Caco-2 (cell line): ENCODE data around the gene SINHCAF. TPM values are rescaled to one million over a fixed set of nuclear protein-coding genes. Genes with fewer than 3 reads are reported as not detected.
"Not testable (repeated sequence)": the region's sequence is repeated elsewhere in the genome, so short reads cannot be mapped to it uniquely, and the experiment has no call there.

Experiments
- BruUV-seq: library from RNA; stranded (reverse); fragments of 400-500 nt; replicated peaks from 2 replicates; lab custom pipeline; 2021; lab: Mats Ljungman, UMichigan
- CTCF ChIA-PET: fragments of 300-600 bp; sonication (Branson Sonifier 250); formaldehyde crosslinking; loops from one replicate; lab custom pipeline; 2022; ENCODE audit warnings: antibody characterized with exemption; lab: Charles Lee
- POLR2A ChIA-PET: fragments of 300-600 bp; sonication (Branson Sonifier 250); formaldehyde crosslinking; loops from one replicate; lab custom pipeline; 2022; ENCODE audit warnings: antibody characterized with exemption; lab: Charles Lee
- DNase-seq, 2 experiments: peaks; one replicate each; pipeline versions ENCODE4 v3.0.0 to v3.0.0-alpha.2; 2020 to 2022
- H3K27me3 ChIP-seq: replicated peaks from 2 replicates; pipeline ENCODE4 v1.6.0; 2011; ENCODE audit warnings: low read length; ENCODE audit not compliant: control insufficient read depth, insufficient read depth
- H3K36me3 ChIP-seq: 2 replicates; pipeline ENCODE4 v1.5.1; 2011; ENCODE audit warnings: low read length; ENCODE audit not compliant: control insufficient read depth, insufficient read depth
- H3K4me1 ChIP-seq: fragments of 250-450 bp; sonication (Bioruptor Pico); 2 replicates; pipeline ENCODE4 v1.5.1; 2020; ENCODE audit warnings: mild to moderate bottlenecking
- H3K4me3 ChIP-seq: 2 replicates; pipeline ENCODE4 v1.5.1; 2011; ENCODE audit warnings: low read depth, mild to moderate bottlenecking, control low read depth, low read length
- H3K9me3 ChIP-seq: fragments of 250-450 bp; sonication (Bioruptor Pico); 2 replicates; pipeline ENCODE4 v1.5.1; 2020; ENCODE audit warnings: mild to moderate bottlenecking, moderate library complexity
- H3K27ac Mint-ChIP-seq: one replicate; pipeline ENCODE4 v1.8.0; 2022; ENCODE audit warnings: mixed read lengths; ENCODE audit not compliant: unreplicated experiment
- H3K27me3 Mint-ChIP-seq: one replicate; pipeline ENCODE4 v1.8.0; 2022; ENCODE audit warnings: mixed read lengths; ENCODE audit not compliant: insufficient read depth, unreplicated experiment
- H3K36me3 Mint-ChIP-seq: one replicate; pipeline ENCODE4 v1.8.0; 2022; ENCODE audit warnings: mild to moderate bottlenecking, mixed read lengths; ENCODE audit not compliant: insufficient read depth, unreplicated experiment
- H3K4me1 Mint-ChIP-seq: one replicate; pipeline ENCODE4 v1.8.0; 2022; ENCODE audit warnings: low read depth, mixed read lengths; ENCODE audit not compliant: unreplicated experiment
- H3K4me3 Mint-ChIP-seq: one replicate; pipeline ENCODE4 v1.8.0; 2022; ENCODE audit warnings: mild to moderate bottlenecking, moderate library complexity, mixed read lengths; ENCODE audit not compliant: unreplicated experiment
- H3K9me3 Mint-ChIP-seq: one replicate; pipeline ENCODE4 v1.8.0; 2022; ENCODE audit warnings: mixed read lengths; ENCODE audit not compliant: unreplicated experiment
- CTCF ChIP-seq, 2 experiments: fragments of 200-600 bp in 1 of 2; IDR thresholded peaks; 1 replicate in 1 of 2; 2 replicates in 1 of 2; pipeline versions ENCODE4 v1.5.1 to v1.8.0; 2011 to 2022; ENCODE audit warnings: antibody characterized with exemption in 1 of 2, control low read depth in 1 of 2, inconsistent platforms in 1 of 2, low read depth in 1 of 2, low read length in 1 of 2, mild to moderate bottlenecking in 1 of 2, moderate library complexity in 1 of 2; ENCODE audit not compliant: insufficient read depth in 1 of 2, severe bottlenecking in 1 of 2, unreplicated experiment in 1 of 2
- intact Hi-C: fragments of 100-400 bp; cut with micrococcal nuclease; formaldehyde crosslinking; loops from one replicate; pipeline ENCODE4 v1.10.0; 2022; ENCODE audit not compliant: unreplicated experiment
- total RNA-seq: library from RNA; stranded (reverse); gene quantifications from 2 replicates; pipeline ENCODE4 v1.2.3, GENCODE V29; 2022

SINHCAF gene
- total RNA-seq, 1 experiment from 2014 or later, result 319 TPM

DNA sequence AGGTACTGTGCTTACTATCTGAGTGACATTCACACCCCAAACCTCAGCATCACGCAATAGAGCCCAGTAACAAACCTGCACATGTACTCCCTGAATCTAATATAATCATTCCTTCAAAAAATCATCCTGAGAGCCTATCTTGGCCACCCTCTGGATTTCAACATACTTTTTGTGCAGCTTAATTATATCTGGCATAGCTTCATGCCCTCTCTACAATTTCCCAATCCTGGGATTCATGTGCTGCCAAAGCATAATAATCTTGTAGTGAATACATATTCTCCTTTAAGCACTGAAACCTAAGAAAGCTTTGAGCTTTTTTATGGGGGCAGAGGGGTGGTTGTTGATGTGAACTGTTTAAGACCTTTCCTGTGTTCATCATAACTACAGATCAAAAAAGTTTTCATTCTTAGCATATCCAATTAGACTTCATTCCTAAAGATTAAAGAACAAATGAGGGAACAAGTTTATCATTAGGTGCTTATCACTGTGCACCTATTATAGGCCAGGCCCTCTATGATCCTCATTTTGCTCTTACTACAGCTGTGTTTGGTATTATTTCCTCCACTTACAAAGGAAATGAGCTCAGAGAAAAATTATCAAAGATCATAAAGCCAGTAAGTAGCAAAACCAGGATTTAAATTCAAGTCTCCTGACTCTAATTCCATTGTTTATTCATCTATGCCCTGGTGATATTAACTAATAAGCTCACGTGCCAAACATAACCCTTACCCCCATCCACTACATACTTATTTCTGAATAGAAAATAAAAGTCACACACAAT, 51.2 kb downstream of the SINHCAF start:
- no peak overlapping the region for H3K4me3 Mint-ChIP-seq
- Histone ChIP-seq H3K36me3 (peaks cover 3% of the 10 kb centered on the region), H3K9me3 (no peaks in the 10 kb centered on the region), H3K4me3 (no peak overlapping the region), H3K27me3 (no peaks in the 10 kb centered on the region), H3K4me1 (no peaks in the 10 kb centered on the region)
- H3K9me3 Mint-ChIP-seq, result no peaks in the 10 kb centered on the region
- no peak for TF ChIP-seq CTCF (IDR thresholded peaks at IDR 0.05; ENCODE audit: insufficient read depth in 1 of 2, low read depth in 1 of 2, low read length in 1 of 2, severe bottlenecking in 1 of 2, unreplicated experiment in 1 of 2)
- POLR2A ChIA-PET, result no interaction called here
- DNase-seq, result no peak
- BruUV-seq, result no TSS peak
- CTCF ChIA-PET, result no interaction called here
- H3K27me3 Mint-ChIP-seq, result no peaks in the 10 kb centered on the region
- peaks cover 5% of the 10 kb centered on the region for H3K4me1 Mint-ChIP-seq
- no peak overlapping the region for H3K27ac Mint-ChIP-seq
- peaks cover 96% of the 10 kb centered on the region for H3K36me3 Mint-ChIP-seq
- intact Hi-C loops, result no loop called here

GRCh38 chr12:31273794-31274193, 52.2 kb downstream of the SINHCAF start:
- DNase-seq, H3K27me3 ChIP-seq, H3K4me1 ChIP-seq, H3K4me3 ChIP-seq, H3K9me3 ChIP-seq, CTCF ChIA-PET, H3K36me3 ChIP-seq, H3K27ac Mint-ChIP-seq, H3K4me1 Mint-ChIP-seq, H3K4me3 Mint-ChIP-seq, H3K27me3 Mint-ChIP-seq, POLR2A ChIA-PET, H3K9me3 Mint-ChIP-seq, intact Hi-C loops, BruUV-seq: not testable (repeated sequence)
- H3K36me3 Mint-ChIP-seq, result peaks cover 91% of the 10 kb centered on the region

GRCh38 chr12:31272607-31273225, 53.2 kb downstream of the SINHCAF start:
- intact Hi-C loops, result loop anchor here (1.0 kb wide), 1 partner anchor 21 kb away; no protein-coding TSS in a partner anchor
- no peak overlapping the region for H3K4me3 Mint-ChIP-seq
- no peak for DNase-seq
- Histone ChIP-seq H3K27me3 (no peaks in the 10 kb centered on the region), H3K4me1 (no peaks in the 10 kb centered on the region), H3K9me3 (no peaks in the 10 kb centered on the region), H3K36me3 (peaks cover 3% of the 10 kb centered on the region), H3K4me3 (no peak overlapping the region)
- no peak overlapping the region for H3K27ac Mint-ChIP-seq
- H3K27me3 Mint-ChIP-seq, result no peaks in the 10 kb centered on the region
- no peaks in the 10 kb centered on the region for H3K4me1 Mint-ChIP-seq
- H3K36me3 Mint-ChIP-seq, result peaks cover 90% of the 10 kb centered on the region
- ChIA-PET POLR2A (interaction anchor here (0.5 to 0.7 kb wide), 2 partner anchors 54 to 72 kb away, joined by 3 read pairs; no protein-coding TSS in a partner anchor), CTCF (interaction anchor here (0.6 to 1.8 kb wide), 12 partner anchors 15 to 387 kb away, joined by 3 to 31 read pairs (median 6); partner anchors contain the start of genes DENND5B, ETFBKMT and SINHCAF)
- no peaks in the 10 kb centered on the region for H3K9me3 Mint-ChIP-seq
- no peak for TF ChIP-seq CTCF (IDR thresholded peaks at IDR 0.05; ENCODE audit: insufficient read depth in 1 of 2, low read depth in 1 of 2, low read length in 1 of 2, severe bottlenecking in 1 of 2, unreplicated experiment in 1 of 2)
- no TSS peak for BruUV-seq
